Keratinocyte (primary cell): Measurements from ENCODE around the gene SH3BP5.

ENCODE experiments used
- CTCF ChIP-seq, 3 experiments: IDR thresholded peaks in 1 of 3; conservative IDR thresholded peaks in 1 of 3; optimal IDR thresholded peaks in 1 of 3; 2 replicates in 2 of 3; 3 replicates in 1 of 3; pipeline versions ENCODE3 to v1.5.1; 2011; ENCODE audit warnings: low read length in 3 of 3, mild to moderate bottlenecking in 3 of 3, moderate library complexity in 2 of 3, control low read depth in 1 of 3, inconsistent platforms in 1 of 3; ENCODE audit not compliant: insufficient read depth in 2 of 3; ENCODE audit errors: extremely low read depth in 1 of 3
- EZH2 ChIP-seq: IDR thresholded peaks from one replicate; pipeline ENCODE4 v1.6.1; 2012; ENCODE audit warnings: inconsistent platforms, mild to moderate bottlenecking, low read length, moderate library complexity

- no peak for TF ChIP-seq CTCF (optimal IDR thresholded peaks at IDR 0.05 in 1 of 3, IDR thresholded peaks at IDR 0.05 in 1 of 3, conservative IDR thresholded peaks at IDR 0.05 in 1 of 3; ENCODE audit: extremely low read depth in 1 of 3, insufficient read depth in 2 of 3, low read length in 3 of 3)
- TF ChIP-seq EZH2, result no peak
Observed at GRCh38 chr3:15261274-15261673, 71.1 kb downstream of the SH3BP5 start.
